Neutrophil (primary cell): Measurements from ENCODE around the gene RECQL5.

ENCODE experiments used
- H3K27ac ChIP-seq: fragments of 200-600 bp; sonication (generic); 2 replicates; pipeline ENCODE4 v1.5.1; 2016; ENCODE audit warnings: mild to moderate bottlenecking, moderate library complexity
- H3K27me3 ChIP-seq: fragments of 200-600 bp; sonication (generic); 2 replicates; pipeline ENCODE4 v1.6.0; 2016; ENCODE audit warnings: mild to moderate bottlenecking
- H3K36me3 ChIP-seq: fragments of 200-600 bp; sonication (generic); 2 replicates; pipeline ENCODE4 v1.5.1; 2017
- H3K4me1 ChIP-seq, 2 experiments: fragments of 200-600 bp in 1 of 2; sonication (generic) in 1 of 2; 1 replicate in 1 of 2; 2 replicates in 1 of 2; pipeline versions ENCODE4 v1.5.1 to v1.6.1; 2013 to 2016; ENCODE audit warnings: low read depth in 1 of 2, low read length in 1 of 2, mild to moderate bottlenecking in 1 of 2, moderate library complexity in 1 of 2; ENCODE audit not compliant: control insufficient read depth in 1 of 2, insufficient read depth in 1 of 2
- H3K4me3 ChIP-seq, 2 experiments: fragments of 200-600 bp in 1 of 2; sonication (generic) in 1 of 2; 1 replicate in 1 of 2; 2 replicates in 1 of 2; pipeline ENCODE4 v1.5.1; 2013 to 2016; ENCODE audit warnings: low read depth in 1 of 2, low read length in 1 of 2, mild to moderate bottlenecking in 1 of 2, moderate library complexity in 1 of 2
- H3K9me3 ChIP-seq: fragments of 200-600 bp; sonication (generic); 2 replicates; pipeline ENCODE4 v1.5.1; 2016
- CTCF ChIP-seq: fragments of 200-600 bp; sonication (generic); IDR thresholded peaks from 2 replicates; pipeline ENCODE4 v1.5.1; 2016; ENCODE audit warnings: antibody characterized with exemption

Gene RECQL5

GRCh38 chr17:75605790-75606189 is 61.2 kb downstream of the RECQL5 start:
- Histone ChIP-seq H3K27me3 (no peaks in the 10 kb centered on the region), H3K4me1 (no peaks in the 10 kb centered on the region), H3K27ac (no peak overlapping the region), H3K9me3 (no peaks in the 10 kb centered on the region), H3K36me3 (peaks cover 59% of the 10 kb centered on the region), H3K4me3 (no peak overlapping the region)
- no peak for TF ChIP-seq CTCF

GRCh38 chr17:75604034-75604695 is 62.8 kb downstream of the RECQL5 start:
- Histone ChIP-seq H3K4me3 (no peak overlapping the region), H3K27ac (no peak overlapping the region), H3K36me3 (peaks cover 46% of the 10 kb centered on the region), H3K9me3 (no peaks in the 10 kb centered on the region), H3K27me3 (no peaks in the 10 kb centered on the region), H3K4me1 (no peaks in the 10 kb centered on the region)
- TF ChIP-seq CTCF: no peak

GRCh38 chr17:75603123-75603522 is 63.8 kb downstream of the RECQL5 start:
- Histone ChIP-seq H3K36me3 (peaks cover 46% of the 10 kb centered on the region), H3K9me3 (no peaks in the 10 kb centered on the region), H3K4me1 (no peaks in the 10 kb centered on the region), H3K27me3 (no peaks in the 10 kb centered on the region), H3K4me3 (no peak overlapping the region), H3K27ac (no peak overlapping the region)
- no peak for TF ChIP-seq CTCF

- H3K27ac ChIP-seq: no peak overlapping the region
- no peak overlapping the region for H3K4me3 ChIP-seq
- peaks cover 41% of the 10 kb centered on the region for H3K36me3 ChIP-seq
- TF ChIP-seq CTCF: no peak
- H3K9me3 ChIP-seq: no peaks in the 10 kb centered on the region
- H3K4me1 ChIP-seq: no peaks in the 10 kb centered on the region
- H3K27me3 ChIP-seq: no peaks in the 10 kb centered on the region
These were observed 64.3 kb downstream of the RECQL5 start for GRCh38 chr17:75602644-75603043.

- no peaks in the 10 kb centered on the region for H3K9me3 ChIP-seq
- no peaks in the 10 kb centered on the region for H3K27me3 ChIP-seq
- H3K36me3 ChIP-seq: peaks cover 35% of the 10 kb centered on the region
- peak; percentile 79 for TF ChIP-seq CTCF
- H3K4me3 ChIP-seq: no peak overlapping the region
- no peaks in the 10 kb centered on the region for H3K4me1 ChIP-seq
- H3K27ac ChIP-seq: no peak overlapping the region
These were observed 65.6 kb downstream of the RECQL5 start for GRCh38 chr17:75601057-75601987.
